BE2C (cell line): ENCODE measurements around the gene CEP350.

Experiments
- DNase-seq: peaks from one replicate; pipeline ENCODE4 v3.0.0-alpha.2; 2020
- H3K27me3 ChIP-seq: fragments of 250-450 bp; sonication (Bioruptor Pico); 2 replicates; pipeline ENCODE4 v1.5.1; 2020; ENCODE audit warnings: mild to moderate bottlenecking
- H3K36me3 ChIP-seq: fragments of 250-450 bp; sonication (Bioruptor Pico); 2 replicates; pipeline ENCODE4 v1.5.1; 2020; ENCODE audit warnings: mild to moderate bottlenecking
- H3K4me1 ChIP-seq: fragments of 250-450 bp; sonication (Bioruptor Pico); 2 replicates; pipeline ENCODE4 v1.5.1; 2020
- H3K4me3 ChIP-seq: 2 replicates; pipeline ENCODE4 v1.5.1; 2011; ENCODE audit warnings: low read depth, low read length
- H3K9me3 ChIP-seq: fragments of 250-450 bp; sonication (Bioruptor Pico); 2 replicates; pipeline ENCODE4 v1.5.1; 2020
- CTCF ChIP-seq: IDR thresholded peaks from 2 replicates; pipeline ENCODE4 v1.5.1; 2012; ENCODE audit warnings: mild to moderate bottlenecking, low read depth, low read length

CEP350 gene

GRCh38 chr1:179921981-179922872 lies 32.4 kb upstream of the CEP350 start:
- no peaks in the 10 kb centered on the region for H3K9me3 ChIP-seq
- no peaks in the 10 kb centered on the region for H3K27me3 ChIP-seq
- H3K36me3 ChIP-seq: peaks cover 13% of the 10 kb centered on the region
- TF ChIP-seq CTCF: no peak
- H3K4me3 ChIP-seq: no peak overlapping the region
- DNase-seq: no peak
- H3K4me1 ChIP-seq: peaks cover 4% of the 10 kb centered on the region; the same call in 1 of the 2 replicates

GRCh38 chr1:179923029-179923428 lies 31.6 kb upstream of the CEP350 start:
- Histone ChIP-seq H3K27me3 (no peaks in the 10 kb centered on the region), H3K4me1 (peaks cover 4% of the 10 kb centered on the region; the same call in 1 of the 2 replicates), H3K9me3 (no peaks in the 10 kb centered on the region), H3K36me3 (peaks cover 6% of the 10 kb centered on the region), H3K4me3 (no peak overlapping the region)
- no peak for TF ChIP-seq CTCF
- no peak for DNase-seq

- no peak for TF ChIP-seq CTCF
- DNase-seq: no peak
- Histone ChIP-seq H3K27me3 (no peaks in the 10 kb centered on the region), H3K9me3 (no peaks in the 10 kb centered on the region), H3K36me3 (no peaks in the 10 kb centered on the region; the same call in 1 of the 2 replicates), H3K4me3 (no peak overlapping the region), H3K4me1 (peaks cover 4% of the 10 kb centered on the region; the same call in 1 of the 2 replicates)
Measured at GRCh38 chr1:179924268-179924667, 30.3 kb upstream of the CEP350 start.

- no peaks in the 10 kb centered on the region for H3K9me3 ChIP-seq
- no peaks in the 10 kb centered on the region for H3K36me3 ChIP-seq
- DNase-seq: no peak
- TF ChIP-seq CTCF: no peak
- H3K27me3 ChIP-seq: no peaks in the 10 kb centered on the region
- H3K4me1 ChIP-seq: peaks cover 5% of the 10 kb centered on the region
- H3K4me3 ChIP-seq: no peak overlapping the region
Measured at GRCh38 chr1:179925302-179925701, 29.3 kb upstream of the CEP350 start.

- H3K4me3 ChIP-seq: no peak overlapping the region
- H3K27me3 ChIP-seq: no peaks in the 10 kb centered on the region
- no peaks in the 10 kb centered on the region for H3K9me3 ChIP-seq
- no peak for TF ChIP-seq CTCF
- no peaks in the 10 kb centered on the region for H3K36me3 ChIP-seq
- no peak for DNase-seq
- peaks cover 7% of the 10 kb centered on the region for H3K4me1 ChIP-seq
Measured at GRCh38 chr1:179925922-179926849, 28.4 kb upstream of the CEP350 start.
